Daoy (cell line): Measurements from ENCODE around the gene NOTCH1. TPM values are rescaled to one million over a fixed set of nuclear protein-coding genes. Genes with fewer than 3 reads are reported as not detected.
"Not testable (repeated sequence)": the region's sequence is repeated elsewhere in the genome, so short reads cannot be mapped to it uniquely, and the experiment has no call there.

Source experiments
- DNase-seq: peaks from one replicate; pipeline ENCODE4 v3.0.0-alpha.2; 2015; ENCODE audit warnings: low read depth
- total RNA-seq: library from RNA; depleted of rRNA; stranded (reverse); fragments of >200 nt; shearing (Covaris generic); gene quantifications from 2 replicates; pipeline ENCODE4 v1.2.3, GENCODE V29; 2014

The NOTCH1 gene
- total RNA-seq, 1 experiment from 2014 or later, result 8.7 TPM

- DNase-seq, result peak; percentile 53
Measured at GRCh38 chr9:136564379-136564988, 18.6 kb upstream of the NOTCH1 start.

GRCh38 chr9:136563646-136564325, 17.9 kb upstream of the NOTCH1 start:
- DNase-seq, result no peak

GRCh38 chr9:136562746-136563495, 17.1 kb upstream of the NOTCH1 start:
- DNase-seq, result no peak

GRCh38 chr9:136561779-136562178, 15.9 kb upstream of the NOTCH1 start:
- no peak for DNase-seq

GRCh38 chr9:136560586-136560985, 14.7 kb upstream of the NOTCH1 start:
- no peak for DNase-seq

GRCh38 chr9:136559371-136559770, 13.5 kb upstream of the NOTCH1 start:
- not testable (repeated sequence) for DNase-seq

- not testable (repeated sequence) for DNase-seq
Measured at GRCh38 chr9:136558846-136559245, 13.0 kb upstream of the NOTCH1 start.

- no peak for DNase-seq
Measured at GRCh38 chr9:136558373-136558772, 12.5 kb upstream of the NOTCH1 start.

- DNase-seq, result no peak
Measured at GRCh38 chr9:136557036-136557435, 11.2 kb upstream of the NOTCH1 start.

GRCh38 chr9:136556166-136556565, 10.3 kb upstream of the NOTCH1 start:
- no peak for DNase-seq

GRCh38 chr9:136554870-136555269, 9.0 kb upstream of the NOTCH1 start:
- no peak for DNase-seq

GRCh38 chr9:136553581-136553980, 7.7 kb upstream of the NOTCH1 start:
- DNase-seq, result no peak

- peak; percentile 45 for DNase-seq
Measured at GRCh38 chr9:136552117-136552703, 6.4 kb upstream of the NOTCH1 start.

- DNase-seq, result peak; percentile 88
Measured at GRCh38 chr9:136551401-136552116, 5.7 kb upstream of the NOTCH1 start.

GRCh38 chr9:136550439-136551289, 4.8 kb upstream of the NOTCH1 start:
- DNase-seq, result no peak

GRCh38 chr9:136549010-136549980, 3.4 kb upstream of the NOTCH1 start:
- DNase-seq, result no peak

- DNase-seq, result no peak
Measured at GRCh38 chr9:136547508-136548215, 1.8 kb upstream of the NOTCH1 start.

GRCh38 chr9:136546697-136547501, 1.1 kb upstream of the NOTCH1 start:
- DNase-seq, result peak; percentile 61
